Measurements from ENCODE around the gene NAA16.

Gene NAA16

DNA sequence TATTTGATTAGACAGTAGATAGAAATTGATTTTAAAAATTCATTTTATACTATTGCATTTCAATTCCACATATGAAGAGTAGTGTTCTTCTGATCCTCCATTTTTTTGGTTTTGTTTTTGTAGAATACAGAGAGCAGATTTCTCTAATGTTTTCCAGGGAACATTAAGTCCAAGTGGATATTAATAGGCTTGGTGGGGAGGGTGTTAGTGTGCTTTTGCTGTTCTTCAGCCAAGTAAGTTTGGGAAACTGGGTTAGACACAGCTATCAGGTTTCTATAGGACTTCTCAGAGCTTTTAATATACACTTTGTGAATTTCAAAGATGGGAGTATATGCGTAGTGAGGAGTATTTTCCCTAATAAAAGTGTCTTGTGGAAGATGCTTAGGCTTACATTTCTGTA is 21.8 kb downstream of the NAA16 start:
- H3K4me3 Mint-ChIP-seq = no peak overlapping the region
- peaks cover 5% of the 10 kb centered on the region for H3K4me1 Mint-ChIP-seq
- H3K27me3 Mint-ChIP-seq (ENCODE audit: low read depth, poor library complexity) = no peaks in the 10 kb centered on the region
- no peak for DNase-seq
- peaks cover 47% of the 10 kb centered on the region for H3K36me3 Mint-ChIP-seq (ENCODE audit: low read depth)
- no peak overlapping the region for H3K27ac Mint-ChIP-seq
- H3K9me3 Mint-ChIP-seq = no peaks in the 10 kb centered on the region
- TF ChIP-seq CTCF (IDR thresholded peaks at IDR 0.05) = no peak

GRCh38 chr13:41334810-41335209 is 23.7 kb downstream of the NAA16 start:
- H3K9me3 Mint-ChIP-seq = no peaks in the 10 kb centered on the region
- no peak for TF ChIP-seq CTCF (IDR thresholded peaks at IDR 0.05)
- H3K27ac Mint-ChIP-seq = no peak overlapping the region
- H3K27me3 Mint-ChIP-seq (ENCODE audit: low read depth, poor library complexity) = no peaks in the 10 kb centered on the region
- no peaks in the 10 kb centered on the region for H3K4me1 Mint-ChIP-seq
- peaks cover 53% of the 10 kb centered on the region for H3K36me3 Mint-ChIP-seq (ENCODE audit: low read depth)
- DNase-seq = no peak
- no peak overlapping the region for H3K4me3 Mint-ChIP-seq

DNA sequence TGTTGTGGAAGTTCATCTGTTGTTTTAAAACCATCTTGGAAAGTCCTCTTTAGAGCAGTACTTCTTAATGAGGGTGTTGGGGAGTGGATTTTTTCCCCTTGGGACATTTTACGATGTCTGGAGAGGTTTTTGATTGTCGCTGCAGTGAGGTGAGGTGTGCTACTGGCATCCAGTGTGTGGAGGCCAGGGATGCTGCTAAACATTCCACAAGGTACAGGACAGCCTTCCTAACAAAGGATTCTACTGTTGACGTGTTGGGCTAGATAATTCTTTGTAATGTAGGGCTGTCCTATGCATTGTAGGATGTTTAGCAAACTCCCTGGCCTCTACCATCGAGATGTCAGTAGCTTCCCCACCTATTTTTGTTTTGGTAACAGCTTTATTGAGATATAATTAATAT is 33.3 kb downstream of the NAA16 start:
- DNase-seq = no peak
- no peak overlapping the region for H3K4me3 Mint-ChIP-seq
- H3K27ac Mint-ChIP-seq = peak overlapping the region; percentile 35
- H3K36me3 Mint-ChIP-seq (ENCODE audit: low read depth) = peaks cover 97% of the 10 kb centered on the region
- no peaks in the 10 kb centered on the region for H3K4me1 Mint-ChIP-seq
- no peak for TF ChIP-seq CTCF (IDR thresholded peaks at IDR 0.05)
- peaks cover 8% of the 10 kb centered on the region for H3K9me3 Mint-ChIP-seq
- H3K27me3 Mint-ChIP-seq (ENCODE audit: low read depth, poor library complexity) = peaks cover 3% of the 10 kb centered on the region

DNA sequence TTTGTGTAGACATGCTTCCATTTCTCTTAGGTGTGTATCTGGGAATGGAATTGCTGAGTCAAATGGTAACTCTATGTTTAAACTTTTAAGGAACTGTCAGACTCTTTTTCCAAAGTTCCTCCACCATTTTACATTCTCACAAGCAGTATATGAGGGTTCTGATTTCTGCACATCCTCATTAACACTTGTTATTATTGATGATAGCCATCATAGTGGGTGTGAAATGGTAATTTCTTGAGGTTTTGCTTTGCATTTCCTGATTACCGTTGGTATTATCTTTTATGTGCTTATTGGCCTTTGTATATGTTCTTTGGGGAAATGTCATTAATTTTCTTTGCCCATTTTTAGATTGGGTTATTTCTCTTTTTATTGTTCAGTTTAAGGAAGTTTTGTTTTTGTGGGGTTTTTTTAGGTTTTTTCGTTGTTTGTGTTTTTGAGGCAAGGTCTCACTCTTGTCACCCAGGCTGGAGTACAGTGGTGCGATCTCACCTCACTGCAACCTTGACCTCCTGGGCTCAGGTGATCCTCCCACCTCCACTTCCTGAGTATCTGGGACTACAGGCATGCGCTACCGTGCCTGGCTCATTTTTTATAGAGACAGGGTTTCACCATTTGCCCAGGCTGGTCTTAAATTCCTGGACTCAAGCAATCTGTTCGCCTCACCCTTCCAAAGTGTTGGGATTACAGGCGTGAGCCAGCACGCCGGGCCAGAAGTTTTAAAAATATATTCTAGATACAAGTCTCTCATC is 34.3 kb downstream of the NAA16 start:
- Mint-ChIP-seq H3K4me1 (no peaks in the 10 kb centered on the region), H3K27ac (peak overlapping the region; percentile 42), H3K36me3 (ENCODE audit: low read depth) (peaks cover 90% of the 10 kb centered on the region), H3K4me3 (no peak overlapping the region), H3K9me3 (peaks cover 5% of the 10 kb centered on the region), H3K27me3 (ENCODE audit: low read depth, poor library complexity) (peaks cover 3% of the 10 kb centered on the region)
- TF ChIP-seq CTCF (IDR thresholded peaks at IDR 0.05) = no peak
- DNase-seq = no peak

GRCh38 chr13:41345914-41346589 is 35.0 kb downstream of the NAA16 start:
- Mint-ChIP-seq H3K4me3 (no peak overlapping the region), H3K4me1 (no peaks in the 10 kb centered on the region), H3K36me3 (ENCODE audit: low read depth) (peaks cover 88% of the 10 kb centered on the region), H3K27ac (peak overlapping the region; percentile 42), H3K9me3 (peaks cover 4% of the 10 kb centered on the region), H3K27me3 (ENCODE audit: low read depth, poor library complexity) (peaks cover 3% of the 10 kb centered on the region)
- no peak for TF ChIP-seq CTCF (IDR thresholded peaks at IDR 0.05)
- no peak for DNase-seq
